EH (cell line): Measurements from ENCODE around the gene MTNR1A.

Experiments
- DNase-seq: peaks from one replicate; pipeline ENCODE4 v3.0.0-alpha.2; 2015; ENCODE audit warnings: low read depth

Gene MTNR1A

DNA sequence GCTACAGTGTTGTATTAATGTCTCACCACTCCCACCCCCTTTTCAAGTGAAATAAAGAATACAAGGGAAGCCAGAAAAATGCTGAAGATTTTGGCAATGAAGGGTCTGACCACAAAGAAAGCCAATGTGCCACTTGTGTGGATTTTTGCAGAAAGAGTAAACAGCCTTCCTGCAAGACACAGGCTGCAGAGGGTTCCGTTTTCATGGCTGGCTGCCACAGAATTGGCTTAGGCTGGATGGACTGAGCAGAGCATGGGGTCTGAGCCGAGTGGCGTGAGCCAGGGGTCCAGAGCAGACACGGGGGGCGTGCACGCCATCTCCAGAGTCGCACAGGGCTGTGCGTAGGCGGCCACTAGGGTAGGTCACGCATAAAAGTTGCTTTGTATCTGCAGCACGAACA is 69.2 kb downstream of the MTNR1A start:
- peak; percentile 48 for DNase-seq

DNA sequence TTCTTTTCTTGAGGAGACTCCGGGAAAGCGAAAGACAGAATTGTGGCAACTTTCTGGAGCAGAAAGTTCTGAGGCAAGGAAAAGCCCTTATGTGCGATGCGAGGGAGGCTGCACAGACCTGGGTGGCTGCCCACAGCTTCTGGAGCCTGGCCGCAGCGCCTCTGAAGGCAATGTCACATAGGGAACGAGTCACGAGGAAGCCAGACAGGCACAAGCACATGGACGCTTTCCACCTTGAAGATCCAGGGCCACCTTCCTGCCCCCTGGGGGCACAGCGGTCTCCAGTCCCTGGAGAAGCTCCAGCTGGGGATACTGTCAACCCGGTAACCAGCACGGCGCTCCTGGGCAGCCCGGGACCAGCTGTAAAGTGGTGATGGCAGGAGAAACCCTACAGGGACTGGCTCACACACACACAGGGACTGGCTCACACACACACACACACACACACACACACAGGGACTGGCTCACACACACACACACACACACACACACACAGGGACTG is 69.8 kb downstream of the MTNR1A start:
- DNase-seq, result peak; percentile 40

DNA sequence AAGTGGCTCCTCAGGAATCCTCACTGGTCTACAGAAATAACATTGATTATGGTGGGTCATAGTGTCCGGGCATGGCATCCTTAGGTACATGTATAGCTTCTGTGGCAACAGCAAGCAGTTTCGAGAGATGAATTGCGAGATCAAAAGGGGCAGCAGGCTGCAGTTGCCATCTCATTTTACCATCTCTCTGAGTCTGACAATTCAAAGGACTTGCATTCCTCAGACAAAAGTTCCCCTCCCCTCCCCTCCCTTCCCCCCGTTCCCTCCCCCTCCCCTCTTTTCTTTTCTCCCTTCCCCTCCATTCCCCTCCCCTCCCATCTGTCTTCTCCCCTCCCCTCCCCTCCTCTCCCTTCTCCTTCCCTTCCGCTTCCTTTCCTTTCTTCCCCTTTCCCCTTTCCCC is 70.2 kb downstream of the MTNR1A start:
- no peak for DNase-seq

DNA sequence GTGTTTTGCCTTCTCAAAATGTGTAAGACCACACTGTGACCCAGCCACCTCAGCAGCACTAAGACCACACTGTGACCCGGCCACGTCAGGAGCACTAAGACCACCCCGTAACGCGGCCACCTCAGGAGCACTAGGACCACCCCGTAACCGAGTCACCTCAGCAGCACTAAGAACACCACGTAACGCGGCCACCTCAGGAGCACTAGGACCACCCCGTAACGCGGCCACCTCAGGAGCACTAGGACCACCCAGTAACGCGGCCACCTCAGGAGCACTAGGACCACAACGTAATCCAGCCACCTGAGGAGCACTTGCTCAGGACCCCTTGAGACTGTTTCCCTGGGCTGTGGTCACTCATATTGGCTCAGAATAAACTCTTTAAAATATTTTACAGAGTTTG is 71.7 kb downstream of the MTNR1A start:
- no peak for DNase-seq
